LNCaP clone FGC (cell line): ENCODE results near the gene LRRC45.

Experiments
- DNase-seq: peaks from one replicate; pipeline ENCODE4 v3.0.0-alpha.2; 2011; ENCODE audit warnings: low read depth
- H3K4me3 ChIP-seq: 2 replicates; pipeline ENCODE4 v1.5.1; 2011; ENCODE audit warnings: mild to moderate bottlenecking, low read depth, low read length, control low read depth
- CTCF ChIP-seq: IDR thresholded peaks from 2 replicates; pipeline ENCODE4 v1.5.1; 2012; ENCODE audit warnings: mild to moderate bottlenecking; ENCODE audit not compliant: control insufficient read depth, insufficient read depth; ENCODE audit errors: extremely low read depth

The LRRC45 gene

GRCh38 chr17:82021107-82021899, 1.8 kb upstream of the LRRC45 start:
- peak; percentile 95 for TF ChIP-seq CTCF
- DNase-seq: peak; percentile 38
- H3K4me3 ChIP-seq: peak overlapping the region; percentile 97

- TF ChIP-seq CTCF: no peak
- DNase-seq: no peak
- peak overlapping the region; percentile 97 for H3K4me3 ChIP-seq
Measured at GRCh38 chr17:82021900-82022309, 1.2 kb upstream of the LRRC45 start.

GRCh38 chr17:82022310-82022980, 660 bp upstream of the LRRC45 start, which contains the start of gene CENPX:
Gene CENPX (minus strand): TSS chr17:82022878. CDS start chr17:82022861, 17 bp downstream.
- no peak for TF ChIP-seq CTCF
- DNase-seq: no peak
- peak within 1 kb of the TSS; percentile 97 for H3K4me3 ChIP-seq

GRCh38 chr17:82023447-82024241, 539 bp downstream of the LRRC45 start:
- peak overlapping the region; percentile 63 for H3K4me3 ChIP-seq
- no peak for DNase-seq
- TF ChIP-seq CTCF: no peak

- no peak overlapping the region; the same call in 1 of the 2 replicates for H3K4me3 ChIP-seq
- TF ChIP-seq CTCF: no peak
- no peak for DNase-seq
Measured at GRCh38 chr17:82024859-82025258, 1.8 kb downstream of the LRRC45 start.

- no peak for DNase-seq
Measured at GRCh38 chr17:82025401-82026107, 2.4 kb downstream of the LRRC45 start.

More at GRCh38 chr17:82025401-82026107, 2.4 kb downstream of the LRRC45 start:
- TF ChIP-seq CTCF: no peak
- no peak overlapping the region for H3K4me3 ChIP-seq
